ENCODE results near the gene TBCCD1.
"Not testable (repeated sequence)": the region's sequence is repeated elsewhere in the genome, so short reads cannot be mapped to it uniquely, and the experiment has no call there.

Gene TBCCD1

GRCh38 chr3:186520431-186520830 lies 46.7 kb downstream of the TBCCD1 start:
- DNase-seq (ENCODE audit: low read depth in 2 of 2, low spot score in 1 of 2), result no peak

GRCh38 chr3:186519021-186519658 lies 48.0 kb downstream of the TBCCD1 start:
- peak; percentile 46 to 65 for DNase-seq (ENCODE audit: low read depth in 2 of 2, low spot score in 1 of 2)

GRCh38 chr3:186517218-186517617 lies 49.9 kb downstream of the TBCCD1 start:
- DNase-seq (ENCODE audit: low read depth in 2 of 2, low spot score in 1 of 2), result no peak

- no peak for DNase-seq (ENCODE audit: low read depth in 2 of 2, low spot score in 1 of 2)
These were observed 50.5 kb downstream of the TBCCD1 start for GRCh38 chr3:186516646-186517045.

- DNase-seq (ENCODE audit: low read depth in 2 of 2, low spot score in 1 of 2), result no peak
These were observed 52.0 kb downstream of the TBCCD1 start for GRCh38 chr3:186515125-186515524.

- DNase-seq (ENCODE audit: low read depth in 2 of 2, low spot score in 1 of 2), result no peak
These were observed 52.7 kb downstream of the TBCCD1 start for GRCh38 chr3:186514296-186515002.

- DNase-seq (ENCODE audit: low read depth in 2 of 2, low spot score in 1 of 2), result no peak
These were observed 53.8 kb downstream of the TBCCD1 start for GRCh38 chr3:186513386-186513785.

- no peak for DNase-seq (ENCODE audit: low read depth in 2 of 2, low spot score in 1 of 2)
These were observed 54.4 kb downstream of the TBCCD1 start for GRCh38 chr3:186512570-186513302.

- DNase-seq (ENCODE audit: low read depth in 2 of 2, low spot score in 1 of 2), result no peak
These were observed 55.4 kb downstream of the TBCCD1 start for GRCh38 chr3:186511702-186512101.

GRCh38 chr3:186511245-186511644 lies 55.9 kb downstream of the TBCCD1 start:
- DNase-seq (ENCODE audit: low read depth in 2 of 2, low spot score in 1 of 2), result no peak

GRCh38 chr3:186510374-186511079 lies 56.6 kb downstream of the TBCCD1 start:
- no peak for DNase-seq (ENCODE audit: low read depth in 2 of 2, low spot score in 1 of 2)

- no peak for DNase-seq (ENCODE audit: low read depth in 2 of 2, low spot score in 1 of 2)
These were observed 57.7 kb downstream of the TBCCD1 start for GRCh38 chr3:186509423-186509822.

- DNase-seq (ENCODE audit: low read depth in 2 of 2, low spot score in 1 of 2), result no peak
These were observed 60.3 kb downstream of the TBCCD1 start for GRCh38 chr3:186506857-186507256.

GRCh38 chr3:186506191-186506739 lies 60.9 kb downstream of the TBCCD1 start:
- DNase-seq (ENCODE audit: low read depth in 2 of 2, low spot score in 1 of 2), result no peak

- no peak for DNase-seq (ENCODE audit: low read depth in 2 of 2, low spot score in 1 of 2)
These were observed 64.0 kb downstream of the TBCCD1 start for GRCh38 chr3:186502966-186503712.

GRCh38 chr3:186502138-186502948 lies 64.8 kb downstream of the TBCCD1 start:
- no peak for DNase-seq (ENCODE audit: low read depth in 2 of 2, low spot score in 1 of 2)

- not testable (repeated sequence) for DNase-seq (ENCODE audit: low read depth in 2 of 2, low spot score in 1 of 2)
These were observed 67.2 kb downstream of the TBCCD1 start for GRCh38 chr3:186499949-186500348.

GRCh38 chr3:186498022-186498421 lies 69.1 kb downstream of the TBCCD1 start:
- not testable (repeated sequence) for DNase-seq (ENCODE audit: low read depth in 2 of 2, low spot score in 1 of 2)

- no peak for DNase-seq (ENCODE audit: low read depth in 2 of 2, low spot score in 1 of 2)
These were observed 69.5 kb downstream of the TBCCD1 start for GRCh38 chr3:186497608-186498007.

GRCh38 chr3:186496635-186497034 lies 70.5 kb downstream of the TBCCD1 start:
- no peak for DNase-seq (ENCODE audit: low read depth in 2 of 2, low spot score in 1 of 2)
